Mesodermal cell (in vitro differentiated cells): ENCODE results near the gene NKTR.
"Not testable (repeated sequence)": the region's sequence is repeated elsewhere in the genome, so short reads cannot be mapped to it uniquely, and the experiment has no call there.

Experiments used
- H3K27ac ChIP-seq: 2 replicates; pipeline ENCODE4 v1.7.0; 2013; ENCODE audit warnings: mild to moderate bottlenecking, low read depth, low read length, moderate library complexity; ENCODE audit not compliant: severe bottlenecking
- H3K36me3 ChIP-seq: 2 replicates; pipeline ENCODE4 v1.7.1; 2013; ENCODE audit warnings: mild to moderate bottlenecking, low read length, moderate library complexity; ENCODE audit not compliant: control insufficient read depth, insufficient read depth
- H3K4me1 ChIP-seq: one replicate; pipeline ENCODE4 v1.7.1; 2013; ENCODE audit warnings: mild to moderate bottlenecking, low read length; ENCODE audit not compliant: insufficient read depth, control insufficient read depth, poor library complexity, severe bottlenecking
- H3K4me3 ChIP-seq: 2 replicates; pipeline ENCODE4 v1.7.0; 2013; ENCODE audit warnings: low read length, control low read depth, mild to moderate bottlenecking; ENCODE audit not compliant: insufficient read depth, poor library complexity, severe bottlenecking; ENCODE audit errors: extremely low read depth
- H3K9me3 ChIP-seq: 2 replicates; pipeline ENCODE4 v1.7.1; 2013; ENCODE audit warnings: mild to moderate bottlenecking, low read length, moderate library complexity; ENCODE audit not compliant: control insufficient read depth
- WGBS, 2 experiments: methylation state at CpG; one replicate each; pipeline ENCODE4 v1.1.5; 2013; ENCODE audit warnings: missing lambda C conversion rate in 2 of 2; ENCODE audit not compliant: insufficient coverage in 2 of 2; 5-methylcytosine and 5-hydroxymethylcytosine counted together

Gene NKTR

DNA sequence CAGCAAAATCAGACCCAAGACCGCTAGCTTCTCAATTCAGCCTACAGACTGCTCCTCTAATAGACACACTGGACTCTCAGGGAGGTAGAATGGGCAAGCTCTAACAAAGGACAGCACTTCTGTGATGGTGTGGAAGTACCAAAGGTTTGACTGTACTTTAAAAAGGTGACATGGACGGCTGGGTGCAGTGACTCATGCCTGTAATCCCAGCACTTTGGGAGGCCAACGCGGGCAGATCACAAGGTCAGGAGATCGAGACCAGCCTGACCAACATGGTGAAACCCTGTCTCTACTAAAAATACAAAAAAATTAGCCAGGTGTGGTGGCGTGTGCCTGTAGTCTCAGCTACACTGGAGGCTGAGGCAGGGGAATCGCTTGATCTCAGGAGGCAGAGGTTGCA lies 3.4 kb upstream of the NKTR start:
- H3K27ac ChIP-seq, H3K4me3 ChIP-seq: not testable (repeated sequence)
- 89 to 92% methylated on average over 6 to 7 of the region's 7 CpGs for WGBS, 2 experiments

DNA sequence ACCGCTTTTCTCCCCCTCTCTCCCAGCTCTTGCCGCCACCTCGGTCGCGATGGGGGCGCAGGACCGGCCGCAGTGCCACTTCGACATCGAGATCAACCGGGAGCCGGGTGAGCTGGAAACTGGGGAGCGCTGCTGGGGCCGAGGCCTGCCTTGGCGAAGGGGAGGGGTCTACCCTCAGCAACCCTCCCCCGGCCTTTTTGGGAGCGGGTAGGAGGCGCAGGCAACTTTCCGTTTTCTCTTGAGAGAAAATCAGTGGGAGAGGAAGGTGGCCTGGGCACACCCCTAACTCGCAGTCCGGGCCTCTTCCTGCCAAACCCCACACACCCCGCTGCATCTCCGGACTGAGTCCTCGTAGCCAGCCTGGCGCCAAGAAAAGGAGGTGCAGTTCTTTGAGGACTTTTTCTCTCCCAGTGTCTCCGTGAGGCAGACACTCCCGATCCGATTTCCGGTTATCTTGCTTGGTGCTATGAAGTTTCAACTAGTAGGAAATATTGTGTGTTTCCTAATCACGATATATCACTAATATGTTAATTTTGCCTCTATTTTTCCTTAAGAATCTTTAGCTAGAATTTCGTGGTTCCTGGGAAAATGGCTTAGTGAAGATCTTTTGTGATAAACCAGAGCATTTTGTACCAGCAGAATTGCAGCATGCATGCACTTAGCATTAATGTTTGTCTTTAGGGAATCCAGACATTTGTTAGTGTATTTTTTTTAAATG lies 631 bp downstream of the NKTR start:
- Histone ChIP-seq H3K4me1 (peaks cover 4% of the 10 kb centered on the region), H3K4me3 (peak overlapping the region; percentile 88), H3K27ac (peak overlapping the region; percentile 94), H3K36me3 (peaks cover 33% of the 10 kb centered on the region), H3K9me3 (no peaks in the 10 kb centered on the region)
- 0% methylated on average over 10 of the region's 31 CpGs; no CpG with 5 or more reads in 1 of the 2 experiments for WGBS, 2 experiments

More for the DNA sequence above, 3.4 kb upstream of the NKTR start:
- not testable (repeated sequence) for H3K4me1 ChIP-seq, H3K9me3 ChIP-seq
- peaks cover 46% of the 10 kb centered on the region for H3K36me3 ChIP-seq

DNA sequence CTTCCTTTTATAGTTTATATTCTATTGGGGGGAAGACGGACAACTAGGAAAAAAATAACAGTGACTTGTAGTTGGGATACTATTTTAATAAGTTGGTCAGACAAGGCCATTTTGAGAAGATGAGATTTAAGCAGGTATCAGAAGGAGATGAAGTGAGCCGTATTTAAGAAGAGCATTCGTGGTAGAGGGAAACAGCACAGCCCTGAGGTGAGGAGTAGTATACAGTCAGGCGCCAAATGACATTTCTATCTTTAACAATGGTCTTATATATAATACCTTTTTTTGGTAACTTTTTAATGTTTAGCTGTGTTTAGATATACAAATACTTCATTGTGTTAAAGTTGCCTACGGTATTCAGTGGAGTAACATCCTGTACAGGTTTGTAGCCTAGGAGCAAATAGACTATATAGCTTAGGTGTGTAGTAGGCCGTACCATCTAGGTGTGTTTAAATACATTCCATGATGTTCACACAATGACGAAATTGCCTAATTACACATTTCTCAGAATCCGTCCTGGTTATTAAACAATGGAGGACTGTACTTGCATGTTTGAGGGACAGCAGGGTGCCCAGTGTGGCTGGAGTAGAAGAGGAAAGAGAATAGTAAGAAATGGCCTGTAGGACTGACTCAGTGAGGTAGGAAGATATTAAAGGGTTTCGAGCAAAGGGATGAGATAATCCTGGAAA lies 1.6 kb downstream of the NKTR start:
- Histone ChIP-seq H3K4me1 (peaks cover 4% of the 10 kb centered on the region), H3K36me3 (peaks cover 33% of the 10 kb centered on the region), H3K27ac (no peak overlapping the region), H3K9me3 (no peaks in the 10 kb centered on the region), H3K4me3 (peak overlapping the region; percentile 88)
- WGBS, 2 experiments: 44 to 67% methylated on average over 1 to 2 of the region's 9 CpGs

DNA sequence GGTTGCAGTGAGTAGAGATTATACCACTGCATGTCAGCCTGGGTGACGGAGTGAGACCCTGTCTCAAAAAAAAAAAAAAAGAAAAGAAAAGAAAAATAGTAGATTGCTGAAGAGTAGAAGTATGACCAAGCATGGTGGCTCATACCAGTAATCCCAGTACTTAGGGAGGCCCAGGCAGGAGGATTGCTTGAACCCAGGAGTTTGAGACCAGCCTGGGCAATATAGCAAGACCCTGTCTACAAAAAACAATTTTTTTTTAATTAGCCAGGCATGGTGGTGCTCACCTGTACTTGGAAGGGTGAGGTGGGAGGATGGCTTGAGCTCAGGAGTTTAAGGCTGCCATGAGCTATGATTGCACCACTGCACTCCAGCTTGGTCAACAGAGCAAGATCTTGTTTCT lies 2.5 kb downstream of the NKTR start:
- H3K9me3 ChIP-seq: no peaks in the 10 kb centered on the region
- no CpG with 5 or more reads among the region's 1 CpG for WGBS, 2 experiments
- peaks cover 4% of the 10 kb centered on the region for H3K4me1 ChIP-seq
- H3K36me3 ChIP-seq: peaks cover 36% of the 10 kb centered on the region
- H3K27ac ChIP-seq: no peak overlapping the region
- H3K4me3 ChIP-seq: no peak overlapping the region

DNA sequence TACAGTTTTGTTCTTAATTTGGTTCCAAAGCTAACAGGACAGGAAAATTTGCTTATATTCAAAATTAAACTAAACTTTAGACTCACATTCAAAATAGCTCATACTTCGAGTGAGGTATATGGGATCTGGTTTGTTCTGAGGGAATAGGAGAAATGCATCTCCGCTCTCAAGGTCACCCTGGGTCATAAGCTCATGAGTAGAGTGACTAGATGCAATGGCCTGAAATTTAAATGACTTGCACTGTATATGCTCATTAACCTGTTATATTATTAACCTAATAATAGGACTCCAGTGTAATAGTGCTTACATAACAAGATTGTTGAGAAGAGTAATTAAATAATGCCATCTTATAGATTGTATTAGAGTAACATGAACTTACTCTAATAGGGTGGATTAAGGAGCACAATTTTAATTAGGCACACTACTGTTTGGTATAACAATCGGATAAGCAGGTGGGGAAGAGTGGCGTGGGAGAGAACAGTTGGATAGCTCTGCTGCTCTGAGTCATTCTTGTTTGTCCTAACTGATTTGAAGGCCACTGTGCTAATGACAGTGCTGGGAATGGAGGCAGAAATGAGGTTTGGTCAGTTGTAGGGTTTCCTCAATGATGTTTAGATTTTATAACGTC lies 5.2 kb downstream of the NKTR start:
- Histone ChIP-seq H3K27ac (no peak overlapping the region), H3K36me3 (peaks cover 54% of the 10 kb centered on the region), H3K9me3 (no peaks in the 10 kb centered on the region), H3K4me1 (peaks cover 4% of the 10 kb centered on the region), H3K4me3 (no peak overlapping the region)
- WGBS, 2 experiments: 85 to 89% methylated on average over 2 of the region's 5 CpGs

DNA sequence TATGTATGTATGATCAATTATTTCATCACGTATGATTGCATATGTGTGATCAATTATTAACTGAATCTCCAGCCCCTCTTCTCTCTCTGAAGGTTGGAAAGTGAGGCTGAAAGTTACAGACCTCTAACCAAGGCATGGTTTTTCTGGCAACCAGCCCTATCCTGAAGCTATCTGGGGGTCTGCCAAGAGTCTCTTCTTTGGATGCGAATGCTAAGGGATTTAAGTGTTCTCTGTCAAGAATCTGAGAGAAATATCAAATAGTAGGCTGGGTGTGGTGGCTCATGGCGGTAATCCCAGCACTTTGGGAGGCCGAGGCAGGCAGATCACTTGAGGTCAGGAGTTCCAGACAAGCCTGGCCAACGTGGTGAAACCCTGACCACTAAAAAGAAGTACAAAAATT lies 8.1 kb downstream of the NKTR start:
- H3K27ac ChIP-seq: no peak overlapping the region
- H3K4me3 ChIP-seq: no peak overlapping the region
- no peaks in the 10 kb centered on the region for H3K4me1 ChIP-seq
- H3K9me3 ChIP-seq: no peaks in the 10 kb centered on the region
- 88 to 97% methylated on average over 2 to 4 of the region's 5 CpGs for WGBS, 2 experiments
- peaks cover 45% of the 10 kb centered on the region for H3K36me3 ChIP-seq

DNA sequence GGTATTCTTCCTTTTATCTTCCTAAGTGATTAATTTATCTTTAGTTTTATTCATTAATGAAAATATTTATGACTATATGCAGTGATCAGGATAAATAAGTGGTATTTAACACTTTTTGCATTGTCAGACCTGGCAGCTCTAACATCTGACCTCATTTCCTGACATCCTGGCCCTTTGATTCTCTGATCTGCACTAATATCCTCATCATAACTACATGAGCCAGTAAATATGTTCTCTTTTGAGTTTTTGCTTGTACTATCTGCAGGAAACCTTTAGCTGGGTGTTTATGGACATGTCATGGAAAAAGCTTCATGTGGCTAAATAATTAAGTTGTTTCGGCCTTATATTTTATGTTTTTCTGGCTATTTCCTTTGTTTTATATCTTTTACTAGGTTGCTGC lies 10.5 kb downstream of the NKTR start:
- Histone ChIP-seq H3K4me1 (no peaks in the 10 kb centered on the region), H3K9me3 (no peaks in the 10 kb centered on the region), H3K27ac (no peak overlapping the region), H3K36me3 (peaks cover 41% of the 10 kb centered on the region), H3K4me3 (no peak overlapping the region)
- no CpG with 5 or more reads among the region's 1 CpG for WGBS, 2 experiments

DNA sequence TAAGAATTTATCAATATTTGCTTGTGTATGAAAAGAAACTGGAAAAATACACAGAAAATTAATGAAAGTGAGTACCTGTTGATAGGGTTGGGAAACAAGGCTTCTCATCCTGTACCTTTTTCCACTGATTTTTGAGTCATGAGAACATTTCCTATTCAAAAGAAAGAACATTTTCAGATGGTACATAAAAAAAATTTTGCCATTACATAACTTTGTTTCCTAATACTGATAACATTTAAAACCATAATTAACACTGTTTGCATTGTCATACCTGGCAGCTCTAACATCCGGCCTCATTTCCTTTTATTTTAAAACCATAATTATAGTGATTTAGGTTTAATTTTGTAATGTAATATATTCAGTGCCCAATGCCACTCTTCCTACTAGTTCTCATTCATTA lies 11.7 kb downstream of the NKTR start:
- Histone ChIP-seq H3K9me3 (no peaks in the 10 kb centered on the region), H3K4me3 (no peak overlapping the region), H3K27ac (no peak overlapping the region), H3K36me3 (peaks cover 34% of the 10 kb centered on the region), H3K4me1 (no peaks in the 10 kb centered on the region)
- WGBS, 2 experiments: no CpG with 5 or more reads among the region's 1 CpG

DNA sequence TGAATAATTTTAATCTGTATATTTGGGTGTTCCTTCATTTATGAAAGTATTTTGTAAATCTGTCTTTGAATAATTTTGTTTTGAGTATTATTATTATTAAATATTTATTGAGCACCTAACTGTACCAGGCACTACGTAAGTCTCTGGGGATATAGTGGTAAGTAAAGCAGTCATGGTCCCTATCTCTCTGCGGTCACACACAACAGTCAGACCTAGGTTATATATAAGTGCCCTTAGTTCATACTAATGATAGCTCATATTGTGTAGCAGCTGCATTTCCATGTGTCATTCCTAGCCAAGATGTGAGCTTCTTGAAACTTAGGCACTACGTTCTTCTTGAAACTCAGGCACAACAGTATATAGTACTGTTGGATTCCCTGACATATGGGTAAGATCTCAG lies 12.4 kb downstream of the NKTR start:
- Histone ChIP-seq H3K27ac (no peak overlapping the region), H3K9me3 (no peaks in the 10 kb centered on the region), H3K4me3 (no peak overlapping the region), H3K36me3 (peaks cover 27% of the 10 kb centered on the region), H3K4me1 (no peaks in the 10 kb centered on the region)
- WGBS, 2 experiments: 100% methylated on average over 1 of the region's 3 CpGs; no CpG with 5 or more reads in 1 of the 2 experiments

DNA sequence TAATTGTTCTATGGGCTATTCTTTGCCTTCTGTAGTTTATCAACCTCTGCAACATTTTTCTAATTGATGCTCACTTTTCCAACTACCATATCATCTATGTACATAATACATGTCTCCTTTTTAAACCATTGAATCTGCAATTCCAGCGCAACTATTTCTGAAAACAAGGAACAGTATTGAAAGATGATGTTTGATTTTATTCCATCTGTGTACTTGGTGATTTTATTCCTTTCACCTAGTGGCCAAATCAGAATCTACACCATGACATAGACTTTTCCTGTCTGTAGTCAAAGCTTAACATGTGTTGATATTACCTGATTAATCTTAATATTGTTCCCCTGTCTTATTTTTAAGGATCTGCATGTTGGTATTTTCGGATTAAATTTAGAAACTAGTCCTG lies 13.0 kb downstream of the NKTR start:
- Histone ChIP-seq H3K4me1 (no peaks in the 10 kb centered on the region), H3K4me3 (no peak overlapping the region), H3K9me3 (no peaks in the 10 kb centered on the region), H3K27ac (no peak overlapping the region), H3K36me3 (peaks cover 25% of the 10 kb centered on the region)
- no CpG with 5 or more reads among the region's 2 CpGs for WGBS, 2 experiments

DNA sequence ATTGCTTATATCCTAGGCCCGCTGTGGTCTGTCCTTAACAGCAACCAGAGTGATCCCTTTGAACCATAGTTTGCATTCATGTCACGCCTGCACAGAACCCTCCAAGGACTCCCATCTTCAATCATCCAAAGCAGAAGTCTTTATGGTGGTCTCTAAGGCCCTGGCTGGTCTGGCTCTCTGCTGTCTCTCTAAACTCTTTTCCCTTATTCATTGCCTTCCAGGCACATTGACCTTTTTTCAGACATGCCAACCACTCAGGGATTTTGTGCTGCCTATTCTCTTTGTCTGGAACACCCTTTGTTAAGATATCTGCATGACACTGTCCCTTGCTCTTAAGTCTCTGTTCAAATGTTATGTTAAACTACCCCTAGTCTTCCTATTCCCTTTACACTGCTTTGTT lies 31.1 kb downstream of the NKTR start:
- no peaks in the 10 kb centered on the region for H3K9me3 ChIP-seq
- H3K4me3 ChIP-seq: no peak overlapping the region
- WGBS, 2 experiments: 76 to 97% methylated on average over 2 of the region's 2 CpGs
- peaks cover 13% of the 10 kb centered on the region for H3K4me1 ChIP-seq
- H3K27ac ChIP-seq: peak overlapping the region; percentile 32
- peaks cover 69% of the 10 kb centered on the region for H3K36me3 ChIP-seq
